Heart left ventricle (tissue), 16 donors: ENCODE measurements around the gene PAXX. TPM values are rescaled to one million over a fixed set of nuclear protein-coding genes. Genes with fewer than 3 reads are reported as not detected.
A peak's percentile ranks its signal among the peaks of the same experiment; 100 is the strongest.

Source experiments
- ATAC-seq, 4 donors: fragments of 200-7000 bp; cut with Tn5 transposase; one replicate each; pipeline ENCODE4 v1.9.1; 2020 to 2022; ENCODE audit warnings: moderate library complexity in 4 of 4, mild to moderate bottlenecking in 3 of 4, moderate number of reproducible peaks in 1 of 4
- DNase-seq, 5 donors: peaks; one replicate each; pipeline ENCODE4 v3.0.0-alpha.2; 2020
- H3K27ac ChIP-seq, 12 donors: fragments of 200-600 bp; sonication (generic) in 4 of 12; one replicate each; pipeline versions ENCODE4 v1.5.0 to v1.8.0; 2016 to 2022; ENCODE audit warnings: mild to moderate bottlenecking in 2 of 12
- H3K27me3 ChIP-seq, 9 donors: fragments of 200-600 bp; sonication (generic) in 2 of 9; one replicate each; pipeline versions ENCODE4 v1.5.1 to v1.8.0; 2016 to 2022; ENCODE audit warnings: mild to moderate bottlenecking in 3 of 9
- H3K36me3 ChIP-seq, 9 donors: fragments of 200-600 bp; sonication (generic) in 2 of 9; one replicate each; pipeline versions ENCODE4 v1.5.0 to v1.8.0; 2018 to 2022; ENCODE audit warnings: mild to moderate bottlenecking in 2 of 9
- H3K4me1 ChIP-seq, 12 donors: fragments of 200-600 bp; sonication (generic) in 4 of 12; one replicate each; pipeline versions ENCODE4 v1.5.0 to v1.8.0; 2016 to 2022; ENCODE audit warnings: mild to moderate bottlenecking in 3 of 12
- H3K4me3 ChIP-seq, 12 donors: fragments of 200-600 bp; sonication (generic) in 4 of 12; one replicate each; pipeline versions ENCODE4 v1.5.0 to v1.8.0; 2017 to 2022; ENCODE audit warnings: mild to moderate bottlenecking in 9 of 12, moderate library complexity in 4 of 12
- H3K9me3 ChIP-seq, 12 donors: fragments of 200-600 bp; sonication (generic) in 4 of 12; one replicate each; pipeline versions ENCODE4 v1.5.0 to v1.8.0; 2016 to 2022; ENCODE audit warnings: mild to moderate bottlenecking in 1 of 12
- CTCF ChIP-seq, 12 donors: fragments of 200-600 bp; sonication (generic) in 4 of 12; IDR thresholded peaks; one replicate each; pipeline versions ENCODE4 v1.5.0 to v1.8.0; 2018 to 2022; ENCODE audit warnings: antibody characterized with exemption in 12 of 12, mild to moderate bottlenecking in 5 of 12
- POLR2A ChIP-seq, 2 donors: fragments of 450-650 bp; IDR thresholded peaks; one replicate each; pipeline ENCODE4 v1.6.1; 2017; ENCODE audit warnings: antibody characterized with exemption in 2 of 2, mild to moderate bottlenecking in 2 of 2, moderate library complexity in 2 of 2
- WGBS, 4 donors: extraction: QIAGEN DNeasy Blood & Tissue Kit in 2 of 4; methylation state at CpG; one replicate each; pipeline versions ENCODE4 v1.1.5 to v1.1.7; 2013 to 2018; 5-methylcytosine and 5-hydroxymethylcytosine counted together
- intact Hi-C, 10 donors: fragments of 100-400 bp; cut with DNase I; formaldehyde crosslinking; loops; one replicate each; pipeline versions ENCODE4 v1.11.1 to v1.14.2; 2022
- polyA plus RNA-seq, 2 donors: library from polyadenylated mRNA; stranded (reverse); fragments of 200-250 nt; gene quantifications; one replicate each; pipeline ENCODE4 v1.2.3, GENCODE V29; 2013
- total RNA-seq, 9 donors: library from RNA; depleted of rRNA in 2 of 9; stranded (reverse); fragments of >200 nt in 2 of 9; fragmentation: NEBNext Ultra II Directional in 3 of 9; extraction: Animal tissue kit (Norgen Biotek cat#: 25700) in 3 of 9; gene quantifications; one replicate each; pipeline versions ENCODE4 v1.1.0 to v1.2.4, GENCODE V29; 2016 to 2023
- donor health status: ischemic (EF 13 %, LVEDD 7.1; RV severe dilation, severe dysfunction).
- donor health status: healthy with polysubstance abuse.
- donor health status: DM: no; HTN: yes; CAD: no.
- donor health status: DM: no; HTN: no; CAD: no.
- donor health status: ischemic (EF 25% LVEDD 6.9; RV normal size, moderate dysfunction).
- donor health status: ischemic (EF 25% LVEDD 5.7; RV mildly dilated, moderate dysfunction).
- donor health status: healthy.
- donor health status: DM: yes; HTN: yes; CAD: no.
- donor health status: ischemic (EF 35%, LVEDD 5.7; RV mildly dilated, moderate dysfunction).
- donor health status: nonischemic (EF 11% LVEDD 7.7; RV severe dilation, severe dysfunction).
- donor health status: DM: yes; HTN: yes; CAD: no.
- donor health status: PGD.
- donor health status: ischemic (EF 29% LVEDD 5.4; RV normal size, mild dysfunction).
- donor health status: nonischemic (EF 23%, LVEDD 6.1; RV moderate dilation, normal function).

The PAXX gene
- total and polyA plus RNA-seq, 11 donors: 15.0 to 57.3 (median 20.9) TPM

- DNase-seq (peak in 2 of 5 donors; percentile 70 to 79), ATAC-seq (peak; percentile 55 to 86 (median 78))
- peak overlapping the region in 8 of 12 donors; percentile 1 to 60 (median 32) for H3K27ac ChIP-seq
- TF ChIP-seq POLR2A (IDR thresholded peaks at IDR 0.05) (no peak), CTCF (IDR thresholded peaks at IDR 0.05) (no peak)
- H3K4me3 ChIP-seq: no peak overlapping the region
- H3K4me1 ChIP-seq: peaks cover 4 to 44% (median 28%) of the 10 kb centered on the region in 12 donors
- H3K9me3 ChIP-seq: no peaks in the 10 kb centered on the region
- H3K27me3 ChIP-seq: no peaks in the 10 kb centered on the region
- no peaks in the 10 kb centered on the region for H3K36me3 ChIP-seq
- WGBS, 4 donors: 47 to 75% (median 66%) methylated on average over 9 to 23 of the region's 23 CpGs
- intact Hi-C loops: no loop called here
Measured at GRCh38 chr9:136961279-136962065, 30.8 kb upstream of the PAXX start.

GRCh38 chr9:136962163-136962562 lies 30.1 kb upstream of the PAXX start:
- no peaks in the 10 kb centered on the region for H3K9me3 ChIP-seq
- ATAC-seq (no peak), DNase-seq (no peak)
- no peak overlapping the region for H3K4me3 ChIP-seq
- no peaks in the 10 kb centered on the region for H3K36me3 ChIP-seq
- peak overlapping the region in 2 of 12 donors; percentile 34 to 60 for H3K27ac ChIP-seq
- intact Hi-C loops: no loop called here
- H3K4me1 ChIP-seq: peaks cover 4 to 46% (median 28%) of the 10 kb centered on the region in 12 donors
- no peaks in the 10 kb centered on the region for H3K27me3 ChIP-seq
- WGBS, 4 donors: 95 to 98% (median 96%) methylated on average over 9 of the region's 9 CpGs
- no peak for TF ChIP-seq CTCF (IDR thresholded peaks at IDR 0.05)
- no peak for TF ChIP-seq POLR2A (IDR thresholded peaks at IDR 0.05)

GRCh38 chr9:136962701-136963248 lies 29.4 kb upstream of the PAXX start:
- WGBS, 4 donors: 81 to 88% (median 84%) methylated on average over 11 of the region's 11 CpGs
- Histone ChIP-seq H3K9me3 (no peaks in the 10 kb centered on the region), H3K27ac (no peak overlapping the region), H3K4me3 (no peak overlapping the region), H3K36me3 (no peaks in the 10 kb centered on the region), H3K4me1 (peaks cover 4 to 46% (median 28%) of the 10 kb centered on the region in 12 donors), H3K27me3 (no peaks in the 10 kb centered on the region)
- intact Hi-C loops: no loop called here
- no peak for TF ChIP-seq CTCF (IDR thresholded peaks at IDR 0.05)
- TF ChIP-seq POLR2A (IDR thresholded peaks at IDR 0.05): no peak
- ATAC-seq (no peak), DNase-seq (no peak)

- no peak for ATAC-seq
- Histone ChIP-seq H3K27me3 (no peaks in the 10 kb centered on the region), H3K9me3 (no peaks in the 10 kb centered on the region), H3K27ac (peak overlapping the region in 1 of 12 donors; percentile 7), H3K4me1 (peaks cover 4 to 46% (median 28%) of the 10 kb centered on the region in 12 donors), H3K36me3 (no peaks in the 10 kb centered on the region), H3K4me3 (no peak overlapping the region)
- 88 to 94% (median 90%) methylated on average over 14 to 15 of the region's 15 CpGs for WGBS, 4 donors
- intact Hi-C loops: no loop called here
- no peak for DNase-seq
- no peak for TF ChIP-seq CTCF (IDR thresholded peaks at IDR 0.05)
- TF ChIP-seq POLR2A (IDR thresholded peaks at IDR 0.05): no peak
Measured at GRCh38 chr9:136963341-136963740, 28.9 kb upstream of the PAXX start.
